NK-92 (cell line): ENCODE measurements around the gene SLC17A4.

Source experiments
- DNase-seq: peaks from one replicate; lab custom pipeline; 2025; ENCODE audit not compliant: unreplicated experiment; lab: John Stamatoyannopoulos, UW

SLC17A4 gene

GRCh38 chr6:25801436-25801835, 46.9 kb downstream of the SLC17A4 start:
- DNase-seq = no peak

GRCh38 chr6:25804804-25805203, 50.3 kb downstream of the SLC17A4 start:
- DNase-seq = no peak

- DNase-seq = no peak
Measured at GRCh38 chr6:25815194-25815593, 60.7 kb downstream of the SLC17A4 start.

- no peak for DNase-seq
Measured at GRCh38 chr6:25816252-25816651, 61.7 kb downstream of the SLC17A4 start.

- DNase-seq = no peak
Measured at GRCh38 chr6:25821341-25821740, 66.8 kb downstream of the SLC17A4 start.

- DNase-seq = no peak
Measured at GRCh38 chr6:25829375-25829774, 74.8 kb downstream of the SLC17A4 start.

GRCh38 chr6:25830458-25830857, 75.9 kb downstream of the SLC17A4 start:
- DNase-seq = no peak
